AG20443 (cell line): Measurements from ENCODE around the gene NELFE.
"Not testable (repeated sequence)": the region's sequence is repeated elsewhere in the genome, so short reads cannot be mapped to it uniquely, and the experiment has no call there.

Source experiments
- DNase-seq: peaks from one replicate; pipeline ENCODE4 v3.0.0; 2012; ENCODE audit warnings: low spot score, mixed read lengths

Gene NELFE, protein sequence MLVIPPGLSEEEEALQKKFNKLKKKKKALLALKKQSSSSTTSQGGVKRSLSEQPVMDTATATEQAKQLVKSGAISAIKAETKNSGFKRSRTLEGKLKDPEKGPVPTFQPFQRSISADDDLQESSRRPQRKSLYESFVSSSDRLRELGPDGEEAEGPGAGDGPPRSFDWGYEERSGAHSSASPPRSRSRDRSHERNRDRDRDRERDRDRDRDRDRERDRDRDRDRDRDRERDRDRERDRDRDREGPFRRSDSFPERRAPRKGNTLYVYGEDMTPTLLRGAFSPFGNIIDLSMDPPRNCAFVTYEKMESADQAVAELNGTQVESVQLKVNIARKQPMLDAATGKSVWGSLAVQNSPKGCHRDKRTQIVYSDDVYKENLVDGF

DNA sequence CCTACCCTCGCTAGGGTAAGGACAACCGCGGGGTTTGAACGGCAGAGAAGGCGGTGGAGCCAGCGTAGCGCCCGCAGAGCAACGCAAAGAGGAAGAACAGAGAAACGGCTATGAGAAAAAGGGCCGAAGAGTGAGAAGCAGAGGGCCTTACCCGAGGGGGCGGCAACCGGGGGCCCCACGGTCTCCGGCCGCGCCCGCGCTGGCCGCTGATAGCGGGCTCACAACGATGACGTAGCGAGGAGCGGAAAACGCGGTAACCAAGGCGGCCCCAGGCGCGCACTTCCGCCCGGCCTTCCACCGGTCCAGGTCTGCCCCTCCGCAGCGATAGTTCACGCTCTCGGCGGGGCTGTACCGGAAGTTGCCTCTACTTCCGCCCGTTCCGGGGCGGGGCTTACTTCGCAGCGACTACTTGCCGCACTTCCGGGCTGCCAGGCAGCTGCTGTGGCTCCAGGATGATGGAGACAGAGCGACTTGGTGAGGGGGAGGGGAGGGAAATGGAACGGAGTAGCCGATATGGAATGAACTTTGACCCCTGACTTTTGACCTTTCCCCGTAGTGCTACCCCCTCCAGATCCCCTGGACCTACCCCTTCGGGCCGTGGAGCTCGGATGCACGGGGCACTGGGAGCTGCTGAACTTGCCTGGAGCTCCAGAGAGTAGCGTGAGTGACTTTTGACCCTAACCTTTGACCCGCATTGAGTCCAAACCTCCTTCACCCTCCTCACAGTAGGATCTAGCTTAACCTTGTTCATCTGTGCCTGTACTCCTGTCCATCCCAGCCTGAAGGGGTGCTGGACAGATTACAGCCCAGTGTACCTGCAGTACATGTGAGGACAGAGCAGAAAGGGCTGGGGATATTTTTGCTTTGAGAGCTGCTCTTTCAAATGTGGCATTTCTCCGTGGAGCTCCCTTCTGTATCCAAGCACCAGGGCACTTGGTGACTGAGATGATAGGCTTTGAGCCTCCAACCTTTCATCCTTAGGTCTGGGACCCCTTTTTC, at the start of gene NELFE, which contains the start of gene SKIC2:
TSS of gene NELFE (minus strand) at position 231 of the 999 bp plus-strand sequence. CDS start 525 bp downstream, outside the sequence.
TSS of gene SKIC2 (plus strand) at position 435 of the 999 bp plus-strand sequence. CDS start at position 453, 18 bp downstream.
- DNase-seq: peak; percentile 99

DNA sequence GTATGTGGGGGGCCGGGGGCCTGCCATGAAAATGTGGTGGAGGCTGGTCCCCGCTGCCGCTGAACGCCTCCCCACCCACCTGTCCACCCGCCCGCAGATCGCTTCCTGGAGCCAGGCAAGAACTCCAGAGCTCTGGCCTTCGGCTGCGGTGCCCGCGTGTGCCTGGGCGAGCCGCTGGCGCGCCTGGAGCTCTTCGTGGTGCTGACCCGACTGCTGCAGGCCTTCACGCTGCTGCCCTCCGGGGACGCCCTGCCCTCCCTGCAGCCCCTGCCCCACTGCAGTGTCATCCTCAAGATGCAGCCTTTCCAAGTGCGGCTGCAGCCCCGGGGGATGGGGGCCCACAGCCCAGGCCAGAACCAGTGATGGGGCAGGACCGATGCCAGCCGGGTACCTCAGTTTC, 49.3 kb upstream of the NELFE start:
- not testable (repeated sequence) for DNase-seq

DNA sequence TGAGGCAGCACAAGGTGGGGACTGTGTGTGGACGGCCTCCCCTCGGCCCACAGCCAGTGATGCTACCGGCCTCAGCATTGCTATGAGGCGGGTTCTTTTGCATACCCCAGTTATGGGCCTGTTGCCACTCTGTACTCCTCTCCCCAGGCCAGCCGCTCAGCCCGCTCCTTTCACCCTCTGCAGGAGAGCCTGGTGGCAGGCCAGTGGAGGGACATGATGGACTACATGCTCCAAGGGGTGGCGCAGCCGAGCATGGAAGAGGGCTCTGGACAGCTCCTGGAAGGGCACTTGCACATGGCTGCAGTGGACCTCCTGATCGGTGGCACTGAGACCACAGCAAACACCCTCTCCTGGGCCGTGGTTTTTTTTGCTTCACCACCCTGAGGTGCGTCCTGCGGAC, 48.3 kb upstream of the NELFE start:
- DNase-seq: not testable (repeated sequence)

DNA sequence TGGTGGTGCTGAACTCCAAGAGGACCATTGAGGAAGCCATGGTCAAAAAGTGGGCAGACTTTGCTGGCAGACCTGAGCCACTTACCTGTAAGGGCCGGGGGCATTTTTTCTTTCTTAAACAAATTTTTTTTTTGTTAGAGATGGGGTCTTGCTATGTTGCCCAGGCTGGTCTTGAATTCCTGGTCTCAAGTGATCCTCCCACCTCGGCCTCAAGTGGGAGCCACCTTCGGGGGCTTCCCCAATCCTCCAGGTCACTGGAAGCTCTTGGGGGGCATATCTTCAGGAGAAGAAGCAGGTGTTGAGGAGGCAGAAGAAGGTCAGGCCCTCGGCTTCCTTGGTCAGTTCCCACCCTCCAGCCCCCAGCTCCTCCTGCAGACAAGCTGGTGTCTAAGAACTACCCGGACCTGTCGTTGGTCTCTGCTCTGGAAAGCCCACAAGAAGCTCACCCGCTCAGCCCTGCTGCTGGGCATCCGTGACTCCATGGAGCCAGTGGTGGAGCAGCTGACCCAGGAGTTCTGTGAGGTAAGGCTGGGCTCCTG, 47.3 kb upstream of the NELFE start:
- DNase-seq: not testable (repeated sequence)

DNA sequence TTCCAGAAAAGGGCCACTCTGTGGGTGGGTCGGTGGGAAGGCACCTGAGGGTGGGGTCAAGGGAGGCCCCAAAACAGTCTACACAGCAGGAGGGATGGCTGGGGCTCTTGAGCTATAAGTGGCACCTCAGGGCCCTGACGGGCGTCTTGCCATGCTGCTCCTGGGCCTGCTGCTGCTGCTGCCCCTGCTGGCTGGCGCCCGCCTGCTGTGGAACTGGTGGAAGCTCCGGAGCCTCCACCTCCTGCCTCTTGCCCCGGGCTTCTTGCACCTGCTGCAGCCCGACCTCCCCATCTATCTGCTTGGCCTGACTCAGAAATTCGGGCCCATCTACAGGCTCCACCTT, 46.7 kb upstream of the NELFE start:
- not testable (repeated sequence) for DNase-seq

DNA sequence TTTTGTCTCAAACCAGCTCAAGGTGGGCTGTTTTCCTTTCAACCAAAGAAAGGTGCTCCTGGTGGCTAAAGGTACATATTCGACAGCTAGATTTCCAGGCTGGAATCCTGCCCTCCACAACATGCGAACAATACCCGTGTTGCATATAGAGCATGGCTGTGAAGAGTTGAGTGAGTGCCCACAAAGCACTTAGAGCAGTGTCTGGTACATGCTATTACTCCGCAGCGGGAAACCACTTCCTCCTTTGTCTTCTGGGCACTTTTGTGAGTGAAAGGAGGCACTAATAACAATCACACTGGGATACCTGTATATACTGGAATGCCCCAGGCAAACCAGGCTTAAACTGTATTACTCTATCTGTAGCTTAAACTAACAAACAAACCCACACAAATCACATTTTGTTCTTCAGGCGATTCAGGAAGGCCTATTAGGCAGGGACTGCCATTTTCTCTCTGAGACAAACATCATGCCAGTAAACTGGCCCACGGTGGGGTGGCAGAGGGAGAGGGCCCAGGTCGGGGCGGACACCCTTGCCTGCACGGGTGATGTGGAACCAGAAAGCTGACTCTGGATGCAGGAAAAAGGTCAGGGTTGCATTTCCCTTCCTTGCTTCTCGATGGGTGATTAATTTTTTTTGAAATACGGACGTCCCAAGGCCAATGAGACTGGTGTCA, 46.2 kb upstream of the NELFE start:
- not testable (repeated sequence) for DNase-seq

DNA sequence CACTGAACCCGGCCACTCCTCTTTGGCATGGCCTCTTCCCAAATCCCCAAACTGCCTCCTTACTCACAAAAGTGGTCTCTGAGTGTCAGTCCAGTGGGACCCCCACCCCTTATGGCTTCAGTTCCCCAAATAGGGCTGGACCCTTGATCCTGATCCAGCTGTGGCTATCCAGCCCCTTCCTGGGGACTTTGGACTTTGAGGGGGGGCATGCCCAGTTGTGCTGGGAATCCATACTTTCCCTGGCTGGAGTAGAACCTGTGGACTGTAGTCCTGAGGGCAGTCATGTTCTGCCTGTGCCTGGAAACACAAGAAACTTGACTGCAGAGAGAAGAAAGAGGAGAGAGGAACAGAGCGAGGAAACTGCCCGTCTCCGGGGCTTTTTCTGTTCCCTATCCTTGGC, 45.6 kb upstream of the NELFE start:
- not testable (repeated sequence) for DNase-seq

DNA sequence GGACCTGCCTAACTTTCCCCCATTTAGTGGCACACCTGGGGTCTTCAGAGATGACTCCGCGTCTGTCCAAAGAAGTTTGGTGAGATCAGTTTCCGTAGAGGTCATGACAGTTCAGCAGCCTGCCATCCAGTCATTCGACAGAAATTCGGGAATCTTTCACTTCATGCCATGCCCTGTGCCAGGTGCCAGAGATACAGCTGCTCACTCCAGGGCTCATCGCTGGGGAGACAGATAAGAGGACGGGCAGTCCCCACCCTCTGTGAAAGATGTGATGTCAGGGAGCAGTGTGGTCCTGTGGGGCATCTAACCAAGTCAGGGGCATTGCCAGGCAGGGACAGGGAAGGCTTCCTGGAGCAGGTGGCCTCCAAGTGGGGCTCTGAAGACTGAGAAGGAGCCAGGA, 44.5 kb upstream of the NELFE start:
- not testable (repeated sequence) for DNase-seq

DNA sequence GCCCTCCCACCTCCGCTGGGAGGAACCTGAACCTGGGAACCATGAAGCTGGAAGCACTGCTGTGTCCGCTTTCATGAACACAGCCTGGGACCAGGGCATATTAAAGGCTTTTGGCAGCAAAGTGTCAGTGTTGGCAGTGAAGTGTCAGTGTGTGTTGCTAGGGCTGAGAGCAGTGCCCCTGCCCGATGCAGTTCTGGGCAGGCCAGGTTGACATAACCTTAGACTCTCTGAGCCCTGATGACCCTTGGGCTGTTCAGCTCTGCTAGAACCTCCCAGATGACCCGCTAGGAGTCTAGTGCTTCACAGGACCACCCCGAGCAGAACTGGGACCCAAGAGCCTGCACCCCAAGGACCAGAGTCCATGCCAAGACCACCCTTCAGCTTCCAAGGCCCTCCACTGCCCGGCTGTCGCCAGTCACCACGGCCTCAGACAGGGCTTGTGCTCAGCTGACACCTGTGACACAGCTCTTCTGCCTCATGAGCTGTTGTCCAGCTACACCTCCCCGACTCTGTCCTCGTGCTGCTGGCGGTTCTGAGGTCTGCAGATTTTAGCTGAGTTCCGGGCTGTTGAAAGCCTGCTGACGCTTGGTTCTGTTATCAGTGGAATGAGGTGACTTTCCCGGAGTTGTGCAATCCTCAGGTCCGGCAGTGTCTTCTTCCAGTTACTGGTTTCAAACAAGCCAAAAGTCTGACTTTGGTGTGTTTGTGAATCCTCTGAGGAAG, 43.9 kb upstream of the NELFE start:
- DNase-seq: not testable (repeated sequence)

DNA sequence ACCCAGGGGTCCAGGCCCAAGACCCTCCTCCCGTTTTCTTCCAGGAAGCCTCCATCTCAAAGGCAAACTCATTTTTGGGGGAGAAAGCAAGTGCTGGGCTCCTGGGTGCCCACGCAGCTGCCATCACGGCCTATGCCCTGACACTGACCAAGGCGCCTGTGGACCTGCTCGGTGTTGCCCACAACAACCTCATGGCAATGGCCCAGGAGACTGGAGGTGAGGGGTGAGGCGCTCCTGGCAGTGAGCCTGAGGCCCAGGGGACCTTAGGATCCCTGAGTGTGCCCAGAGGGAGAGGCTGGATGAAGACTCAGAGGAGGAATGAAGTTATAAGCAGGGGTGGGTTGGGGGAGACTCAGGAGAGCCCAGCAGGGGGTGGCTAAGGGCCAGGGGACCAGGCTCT, 37.6 kb upstream of the NELFE start:
- not testable (repeated sequence) for DNase-seq

DNA sequence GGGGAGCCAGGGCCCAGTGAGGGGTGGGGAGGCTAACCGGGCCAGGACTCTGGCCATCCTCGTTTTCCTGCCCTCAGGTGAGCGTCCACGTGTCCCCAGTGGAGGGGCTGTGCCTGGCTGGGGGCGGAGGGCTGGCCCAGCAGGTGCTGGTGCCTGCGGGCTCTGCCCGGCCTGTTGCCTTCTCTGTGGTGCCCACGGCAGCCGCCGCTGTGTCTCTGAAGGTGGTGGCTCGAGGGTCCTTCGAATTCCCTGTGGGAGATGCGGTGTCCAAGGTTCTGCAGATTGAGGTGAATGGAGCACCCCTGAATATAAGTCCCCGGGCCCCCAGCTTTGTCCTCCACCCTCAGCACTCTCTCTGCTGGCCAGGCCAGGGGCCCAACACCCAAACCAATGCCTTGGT, 35.6 kb upstream of the NELFE start:
- DNase-seq: not testable (repeated sequence)

DNA sequence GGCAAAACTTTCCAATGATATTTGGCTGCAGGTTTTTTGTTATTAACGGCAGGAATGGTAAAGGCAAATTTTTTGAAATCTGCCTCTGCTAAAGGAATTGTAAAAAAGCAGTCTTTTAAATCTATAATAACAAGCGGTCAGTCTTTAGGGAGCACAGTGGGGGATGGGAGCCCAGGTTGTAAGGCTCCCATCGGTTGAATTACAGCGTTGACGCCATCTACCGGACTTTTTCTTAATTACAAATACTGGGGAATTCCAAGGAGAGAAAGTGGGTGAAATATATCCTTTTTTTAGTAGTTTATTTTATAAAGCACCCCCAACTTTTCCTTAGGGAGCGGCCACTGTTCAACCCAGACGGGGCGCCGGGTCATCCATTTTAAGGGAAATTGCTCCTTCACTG, 30.6 kb upstream of the NELFE start:
- DNase-seq: not testable (repeated sequence)

DNA sequence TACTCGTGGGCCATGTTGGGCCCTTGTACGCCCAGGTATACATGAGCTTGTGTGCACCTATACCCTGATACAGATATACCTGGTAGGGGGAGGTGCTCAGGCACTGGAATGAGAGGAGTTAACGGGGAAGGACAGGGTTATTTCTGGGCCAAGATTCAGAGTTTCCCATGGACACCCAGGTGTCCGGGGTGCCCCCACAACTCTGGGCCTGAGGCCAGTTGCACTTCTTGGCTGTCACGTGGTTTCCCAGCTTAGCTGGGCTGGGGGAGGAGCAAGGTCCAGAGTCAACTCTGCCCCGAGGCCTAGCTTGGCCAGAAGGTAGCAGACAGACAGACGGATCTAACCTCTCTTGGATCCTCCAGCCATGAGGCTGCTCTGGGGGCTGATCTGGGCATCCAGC, 23.0 kb upstream of the NELFE start, which contains the start of gene C4A:
TSS of gene C4A (plus strand) at position 314 of the 400 bp plus-strand sequence. CDS start at position 365, 51 bp downstream.
- DNase-seq: not testable (repeated sequence)

DNA sequence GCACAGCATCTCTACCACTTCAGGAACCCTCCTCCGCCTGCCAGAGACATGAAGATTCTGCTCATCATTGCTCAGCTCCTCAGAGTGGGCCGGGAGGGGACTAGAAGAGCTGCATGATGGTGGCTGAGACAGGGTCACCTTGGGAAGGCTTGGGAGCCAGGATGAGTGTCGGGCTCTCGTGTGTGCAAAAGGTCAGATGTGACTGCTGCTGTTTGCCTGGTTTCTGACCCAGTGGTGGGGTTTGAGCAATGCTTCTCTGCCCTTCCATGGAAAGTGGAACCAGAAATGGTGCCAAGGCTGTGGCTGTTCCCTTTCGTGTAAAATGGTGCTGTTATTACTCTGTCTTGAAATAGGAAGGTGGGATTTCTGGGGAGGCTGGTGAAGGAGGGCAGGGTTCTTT, 22.2 kb upstream of the NELFE start:
- not testable (repeated sequence) for DNase-seq

DNA sequence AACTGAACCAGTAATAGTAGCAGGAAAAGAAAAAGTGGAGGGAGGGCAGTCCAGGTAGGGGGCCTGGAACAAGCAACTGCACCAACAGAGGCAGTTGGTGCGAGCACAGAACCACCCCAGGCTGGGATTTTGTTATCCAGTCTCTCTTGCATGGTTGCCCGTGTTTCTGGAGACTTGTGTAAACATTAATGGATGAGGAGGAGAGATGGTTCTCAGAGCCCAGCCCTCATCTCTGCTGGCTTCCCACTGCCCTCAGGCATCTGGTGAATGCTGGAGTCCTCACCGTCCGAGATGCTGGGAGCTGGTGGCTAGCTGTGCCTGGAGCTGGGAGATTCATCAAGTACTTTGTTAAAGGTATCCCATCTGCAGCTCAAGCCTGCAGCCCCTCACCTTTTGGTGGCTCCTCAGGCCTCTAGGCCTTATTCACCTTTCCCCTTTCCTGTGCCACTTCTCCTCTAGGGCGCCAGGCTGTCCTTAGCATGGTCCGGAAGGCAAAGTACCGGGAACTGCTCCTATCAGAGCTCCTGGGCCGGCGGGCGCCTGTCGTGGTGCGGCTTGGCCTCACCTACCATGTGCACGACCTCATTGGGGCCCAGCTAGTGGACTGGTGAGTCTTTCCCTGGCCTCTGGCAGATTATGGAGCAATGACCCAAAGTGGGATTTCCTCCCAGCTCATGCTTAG, 21.6 kb upstream of the NELFE start:
- not testable (repeated sequence) for DNase-seq

DNA sequence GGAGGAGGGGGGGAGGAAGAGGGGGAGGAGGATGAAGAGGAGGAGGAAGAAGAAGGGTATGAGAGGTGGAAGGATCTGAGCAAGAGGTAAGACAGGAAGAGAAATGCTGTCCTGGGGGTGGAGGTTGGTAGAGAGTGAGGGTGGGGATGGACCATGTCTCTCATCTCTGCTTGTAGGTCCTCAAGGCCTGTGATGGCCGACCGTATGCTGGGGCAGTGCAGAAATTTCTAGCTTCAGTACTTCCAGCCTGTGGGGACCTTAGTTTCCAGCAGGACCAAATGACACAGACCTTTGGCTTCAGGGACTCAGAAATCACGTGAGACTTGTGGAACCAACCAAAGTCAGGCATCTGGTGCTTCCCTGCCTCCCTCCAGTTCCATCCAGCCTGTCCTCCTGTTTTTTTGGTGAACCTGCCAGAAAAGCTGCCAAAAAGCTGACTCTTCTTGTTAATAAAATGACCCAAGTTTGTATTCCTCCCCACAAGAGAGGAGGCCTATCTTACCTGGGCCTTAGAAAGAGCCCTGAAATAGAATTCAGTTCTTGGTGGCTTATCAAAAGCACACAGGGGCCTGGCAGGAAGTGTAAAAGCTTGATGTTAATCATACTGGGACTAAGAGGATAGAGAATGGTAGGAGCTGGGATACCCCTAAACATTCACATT, 20.6 kb upstream of the NELFE start:
- DNase-seq: no peak

DNA sequence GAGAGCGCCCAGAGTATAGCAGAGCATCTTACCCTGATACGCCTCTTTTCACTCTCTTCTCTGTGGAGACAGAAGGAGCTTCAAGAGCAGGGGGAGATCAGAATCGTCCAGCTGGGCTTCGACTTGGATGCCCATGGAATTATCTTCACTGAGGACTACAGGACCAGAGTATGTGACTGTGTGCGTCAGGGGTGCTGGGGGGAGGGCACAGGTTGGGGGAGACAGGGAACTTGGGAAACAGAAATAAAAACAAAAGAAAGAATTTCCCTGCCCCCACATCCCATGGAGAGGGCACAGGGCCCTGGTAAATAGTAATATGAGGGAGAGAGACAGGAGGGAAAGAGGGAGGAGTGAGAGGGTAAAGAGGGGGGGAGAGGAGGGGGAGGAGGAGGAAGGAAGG, 20.1 kb upstream of the NELFE start:
- DNase-seq: no peak

DNA sequence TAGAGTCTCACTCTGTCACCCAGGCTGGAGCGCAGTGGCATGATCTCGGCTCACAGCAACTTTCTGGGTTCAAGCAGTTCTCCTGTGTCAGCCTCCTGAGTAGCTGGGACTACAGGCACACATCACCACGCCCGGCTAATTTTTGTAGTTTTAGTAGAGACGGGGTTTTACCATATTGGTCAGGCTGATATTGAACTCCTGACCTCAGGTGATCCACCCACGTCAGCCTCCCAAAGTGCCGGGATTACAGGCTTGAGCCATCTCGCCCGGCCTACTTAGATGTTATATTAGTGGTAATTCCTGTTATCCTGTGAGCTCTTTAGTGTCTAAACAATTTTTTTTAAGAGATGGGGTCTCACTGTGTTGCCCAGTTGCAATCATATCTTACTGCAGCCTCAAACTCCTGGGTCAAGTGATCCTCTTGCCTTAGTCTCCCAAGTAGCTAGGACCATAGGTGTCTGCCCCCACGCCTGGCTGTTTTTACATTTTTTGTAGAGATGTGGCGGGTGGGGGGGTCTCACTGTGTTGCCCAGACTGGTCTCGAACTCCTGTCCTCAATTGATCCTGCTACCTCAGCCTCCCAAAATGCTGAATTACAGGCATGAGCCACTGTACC, 19.2 kb upstream of the NELFE start:
- no peak for DNase-seq

DNA sequence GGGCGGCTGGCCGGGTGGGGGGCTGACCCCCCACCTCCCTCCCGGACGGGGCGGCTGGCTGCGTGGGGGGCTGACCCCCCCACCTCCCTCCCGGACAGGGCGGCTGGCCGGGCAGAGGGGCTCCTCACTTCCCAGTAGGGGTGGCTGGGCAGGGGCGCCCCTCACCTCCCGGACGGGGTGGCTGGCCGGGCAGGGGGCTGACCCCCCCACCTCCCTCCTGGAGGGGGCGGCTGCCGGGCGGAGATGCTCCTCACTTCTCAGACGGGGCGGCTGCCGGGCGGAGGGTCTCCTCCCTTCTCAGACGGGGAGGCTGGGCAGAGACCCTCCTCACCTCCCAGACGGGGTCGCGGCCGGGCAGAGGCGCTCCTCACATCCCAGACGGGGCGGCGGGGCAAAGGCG, 17.3 kb upstream of the NELFE start:
- not testable (repeated sequence) for DNase-seq
